Activated B cell treated with CpG ODN at 0.5 μM for 24 hours (primary cell): Measurements from ENCODE around the gene TRIML1. TPM values are rescaled to one million over a fixed set of nuclear protein-coding genes. Genes with fewer than 3 reads are reported as not detected.

ENCODE experiments used
- ATAC-seq: fragments of 200-7000 bp; cut with Tn5 transposase; one replicate; pipeline ENCODE4 v1.10.0; 2021; ENCODE audit warnings: low read depth, mild to moderate bottlenecking, moderate library complexity
- CTCF ChIA-PET: fragments of 350-600 bp; sonication (Branson Sonifier 250); formaldehyde crosslinking; loops from one replicate; lab custom pipeline; 2021; ENCODE audit warnings: antibody characterized with exemption; lab: Charles Lee
- POLR2A ChIA-PET: fragments of 350-600 bp; sonication (Branson Sonifier 250); formaldehyde crosslinking; loops from one replicate; lab custom pipeline; 2021; ENCODE audit warnings: antibody characterized with exemption; lab: Charles Lee
- DNase-seq: peaks from one replicate; pipeline ENCODE4 v3.0.0; 2022
- H3K27ac Mint-ChIP-seq: one replicate; pipeline ENCODE4 v1.8.0; 2020; ENCODE audit warnings: mixed read lengths
- H3K27me3 Mint-ChIP-seq: one replicate; pipeline ENCODE4 v1.8.0; 2021; ENCODE audit warnings: mixed read lengths
- H3K36me3 Mint-ChIP-seq: one replicate; pipeline ENCODE4 v1.8.0; 2021; ENCODE audit warnings: low read depth, mixed read lengths
- H3K4me1 Mint-ChIP-seq: one replicate; pipeline ENCODE4 v1.8.0; 2021; ENCODE audit warnings: mixed read lengths
- H3K4me3 Mint-ChIP-seq: one replicate; pipeline ENCODE4 v1.8.0; 2020; ENCODE audit warnings: mild to moderate bottlenecking, mixed read lengths
- H3K9me3 Mint-ChIP-seq: one replicate; pipeline ENCODE4 v1.8.0; 2020; ENCODE audit warnings: mixed read lengths
- intact Hi-C: fragments of 100-400 bp; cut with micrococcal nuclease; formaldehyde crosslinking; loops from one replicate; pipeline ENCODE4 v1.15.1; 2024
- total RNA-seq: library from RNA; stranded (reverse); gene quantifications from 2 replicates; pipeline ENCODE4 v1.2.3, GENCODE V29; 2022
- TF ChIP-seq, protein P1 (sequence below): fragments of 200-600 bp; IDR thresholded peaks from one replicate; pipeline ENCODE4 v1.8.0; 2022; ENCODE audit warnings: antibody characterized with exemption, mild to moderate bottlenecking

The TRIML1 gene
- total RNA-seq, 1 donor from 2014 or later, result not detected

DNA sequence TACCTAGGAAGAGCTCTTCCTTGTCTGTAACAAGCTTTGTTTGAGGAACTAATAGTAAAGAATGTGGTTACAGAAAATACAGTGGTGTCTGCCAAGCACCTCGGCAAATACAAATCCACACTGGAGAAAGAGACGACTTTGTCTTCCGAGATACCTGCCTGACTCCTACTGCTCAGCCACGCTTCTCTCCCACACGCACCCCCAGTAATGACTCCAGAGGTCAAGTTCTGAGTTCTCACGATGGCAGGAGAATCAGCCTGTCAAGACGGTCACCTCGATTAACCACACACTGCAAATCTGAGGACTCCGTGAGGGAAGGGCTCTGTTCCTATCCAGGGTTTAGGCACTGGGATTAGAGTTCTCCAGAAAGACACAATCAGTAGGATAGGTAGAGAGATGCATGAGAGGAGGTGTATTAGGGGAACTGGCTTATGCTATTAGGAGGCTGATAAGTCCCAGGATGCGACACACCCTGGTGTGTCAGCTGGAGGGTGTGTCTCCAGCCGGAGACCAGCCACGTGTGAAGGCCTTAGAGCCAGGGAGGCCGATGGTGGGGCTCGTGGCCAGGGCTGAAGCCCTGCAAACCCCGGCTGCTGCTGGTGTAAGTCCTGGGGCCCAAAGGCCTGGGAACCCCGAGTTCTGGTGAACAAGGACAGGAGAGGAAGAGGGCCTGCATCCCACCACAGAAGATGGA lies 21.5 kb upstream of the TRIML1 start:
- TF ChIP-seq, protein P1, sequence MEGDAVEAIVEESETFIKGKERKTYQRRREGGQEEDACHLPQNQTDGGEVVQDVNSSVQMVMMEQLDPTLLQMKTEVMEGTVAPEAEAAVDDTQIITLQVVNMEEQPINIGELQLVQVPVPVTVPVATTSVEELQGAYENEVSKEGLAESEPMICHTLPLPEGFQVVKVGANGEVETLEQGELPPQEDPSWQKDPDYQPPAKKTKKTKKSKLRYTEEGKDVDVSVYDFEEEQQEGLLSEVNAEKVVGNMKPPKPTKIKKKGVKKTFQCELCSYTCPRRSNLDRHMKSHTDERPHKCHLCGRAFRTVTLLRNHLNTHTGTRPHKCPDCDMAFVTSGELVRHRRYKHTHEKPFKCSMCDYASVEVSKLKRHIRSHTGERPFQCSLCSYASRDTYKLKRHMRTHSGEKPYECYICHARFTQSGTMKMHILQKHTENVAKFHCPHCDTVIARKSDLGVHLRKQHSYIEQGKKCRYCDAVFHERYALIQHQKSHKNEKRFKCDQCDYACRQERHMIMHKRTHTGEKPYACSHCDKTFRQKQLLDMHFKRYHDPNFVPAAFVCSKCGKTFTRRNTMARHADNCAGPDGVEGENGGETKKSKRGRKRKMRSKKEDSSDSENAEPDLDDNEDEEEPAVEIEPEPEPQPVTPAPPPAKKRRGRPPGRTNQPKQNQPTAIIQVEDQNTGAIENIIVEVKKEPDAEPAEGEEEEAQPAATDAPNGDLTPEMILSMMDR, result no peak
- H3K4me3 Mint-ChIP-seq, result no peak overlapping the region
- no peak overlapping the region for H3K27ac Mint-ChIP-seq
- no peaks in the 10 kb centered on the region for H3K4me1 Mint-ChIP-seq
- H3K9me3 Mint-ChIP-seq, result peaks cover 14% of the 10 kb centered on the region
- H3K36me3 Mint-ChIP-seq, result no peaks in the 10 kb centered on the region
- intact Hi-C loops, result no loop called here
- DNase-seq, result no peak
- CTCF ChIA-PET, result no interaction called here
- POLR2A ChIA-PET, result no interaction called here
- no peak for ATAC-seq
- no peaks in the 10 kb centered on the region for H3K27me3 Mint-ChIP-seq

GRCh38 chr4:188121530-188121929 lies 17.7 kb upstream of the TRIML1 start:
- TF ChIP-seq, protein P1, result no peak
- Mint-ChIP-seq H3K27ac (no peak overlapping the region), H3K4me1 (no peaks in the 10 kb centered on the region), H3K4me3 (no peak overlapping the region), H3K36me3 (no peaks in the 10 kb centered on the region), H3K27me3 (no peaks in the 10 kb centered on the region), H3K9me3 (peaks cover 15% of the 10 kb centered on the region)
- intact Hi-C loops, result no loop called here
- DNase-seq (no peak), ATAC-seq (no peak)
- CTCF ChIA-PET, result no interaction called here
- POLR2A ChIA-PET, result no interaction called here

DNA sequence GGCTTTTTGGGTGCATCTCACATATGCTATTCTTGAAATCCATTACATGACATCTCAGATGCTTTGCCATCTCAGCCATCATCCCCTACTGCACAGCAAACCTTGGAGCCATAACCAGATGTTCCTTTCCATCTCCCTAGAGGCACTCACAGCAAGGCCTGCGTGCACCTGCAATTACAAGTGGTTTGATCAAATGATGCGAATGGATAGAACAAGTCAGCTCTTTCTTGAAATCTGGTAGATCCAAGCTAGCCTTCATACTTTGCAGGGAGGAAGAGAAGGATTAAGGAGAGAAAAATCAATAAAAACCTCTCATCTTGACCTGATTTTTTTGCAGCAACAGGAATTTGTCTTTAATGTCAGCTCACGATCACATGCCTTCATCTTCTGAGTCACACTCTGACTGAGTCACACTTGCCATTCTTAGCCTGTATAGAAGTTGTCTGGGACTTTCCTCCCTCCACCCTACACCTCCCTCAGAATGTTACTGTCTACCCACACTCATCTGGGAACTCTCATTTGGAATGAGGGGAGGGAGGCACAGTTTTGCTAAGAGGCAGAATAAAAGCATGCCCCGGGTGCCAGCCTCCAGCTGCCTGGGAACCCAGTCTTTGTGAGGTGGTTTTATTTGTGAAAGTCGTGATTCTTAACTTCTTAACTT lies 11.9 kb upstream of the TRIML1 start:
- ChIA-PET POLR2A (no interaction called here), CTCF (no interaction called here)
- no peaks in the 10 kb centered on the region for H3K36me3 Mint-ChIP-seq
- H3K27ac Mint-ChIP-seq, result no peak overlapping the region
- H3K4me3 Mint-ChIP-seq, result no peak overlapping the region
- DNase-seq (no peak), ATAC-seq (no peak)
- intact Hi-C loops, result no loop called here
- H3K9me3 Mint-ChIP-seq, result peaks cover 9% of the 10 kb centered on the region
- TF ChIP-seq, protein P1, result no peak
- no peaks in the 10 kb centered on the region for H3K4me1 Mint-ChIP-seq
- no peaks in the 10 kb centered on the region for H3K27me3 Mint-ChIP-seq

DNA sequence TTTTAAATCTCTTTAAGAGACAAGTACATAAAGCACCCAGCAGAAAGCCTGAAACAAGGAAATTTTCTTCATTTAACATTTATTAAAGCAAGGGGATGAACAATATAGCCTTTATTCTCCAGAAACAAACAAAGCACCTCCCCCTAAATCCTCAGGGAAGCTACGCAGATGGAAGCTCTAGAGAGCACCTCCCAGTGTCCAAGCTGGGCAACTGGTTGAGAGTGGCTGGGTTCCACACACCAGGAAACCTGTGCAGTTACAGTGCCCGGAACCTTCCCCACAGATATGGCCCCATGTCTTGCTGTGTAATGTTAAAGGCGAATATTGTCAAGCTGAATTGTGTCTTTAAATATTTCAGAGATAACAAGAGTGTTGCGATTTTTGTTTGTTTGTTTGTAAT lies 8.9 kb upstream of the TRIML1 start:
- Mint-ChIP-seq H3K27ac (no peak overlapping the region), H3K36me3 (no peaks in the 10 kb centered on the region), H3K9me3 (peaks cover 10% of the 10 kb centered on the region), H3K4me3 (no peak overlapping the region), H3K4me1 (no peaks in the 10 kb centered on the region), H3K27me3 (no peaks in the 10 kb centered on the region)
- CTCF ChIA-PET, result no interaction called here
- POLR2A ChIA-PET, result no interaction called here
- DNase-seq, result no peak
- ATAC-seq, result no peak
- TF ChIP-seq, protein P1, result no peak
- intact Hi-C loops, result no loop called here

- H3K36me3 Mint-ChIP-seq, result no peaks in the 10 kb centered on the region
- no peaks in the 10 kb centered on the region for H3K4me1 Mint-ChIP-seq
- TF ChIP-seq, protein P1, result no peak
- CTCF ChIA-PET, result no interaction called here
- H3K4me3 Mint-ChIP-seq, result no peak overlapping the region
- intact Hi-C loops, result no loop called here
- POLR2A ChIA-PET, result no interaction called here
- peaks cover 16% of the 10 kb centered on the region for H3K9me3 Mint-ChIP-seq
- DNase-seq (no peak), ATAC-seq (no peak)
- H3K27ac Mint-ChIP-seq, result no peak overlapping the region
- H3K27me3 Mint-ChIP-seq, result no peaks in the 10 kb centered on the region
Observed at GRCh38 chr4:188132232-188132631, 7.0 kb upstream of the TRIML1 start.
